Prostate gland (tissue), 2 donors: ENCODE measurements around the gene TUFM.
A peak's percentile ranks its signal among the peaks of the same experiment; 100 is the strongest.

Experiments
- POLR2A ChIP-seq: fragments of 450-650 bp; IDR thresholded peaks from one replicate; pipeline ENCODE4 v1.6.1; 2016; ENCODE audit warnings: antibody characterized with exemption, mild to moderate bottlenecking
- POLR2AphosphoS5 ChIP-seq: sonication (generic); formaldehyde crosslinking; IDR thresholded peaks from one replicate; pipeline ENCODE4 v1.6.1; 2017; ENCODE audit warnings: antibody characterized with exemption
- TF ChIP-seq, protein P1 (sequence below), 4 experiments: fragments of 200-600 bp in 2 of 4; fragments of 450-650 bp in 2 of 4; sonication (generic) in 2 of 4; IDR thresholded peaks; 1 replicate in 3 of 4; 2 replicates in 1 of 4; pipeline ENCODE4 v1.5.1; 2016 to 2019; ENCODE audit warnings: antibody characterized with exemption in 4 of 4, mild to moderate bottlenecking in 2 of 4, moderate library complexity in 2 of 4

DNA sequence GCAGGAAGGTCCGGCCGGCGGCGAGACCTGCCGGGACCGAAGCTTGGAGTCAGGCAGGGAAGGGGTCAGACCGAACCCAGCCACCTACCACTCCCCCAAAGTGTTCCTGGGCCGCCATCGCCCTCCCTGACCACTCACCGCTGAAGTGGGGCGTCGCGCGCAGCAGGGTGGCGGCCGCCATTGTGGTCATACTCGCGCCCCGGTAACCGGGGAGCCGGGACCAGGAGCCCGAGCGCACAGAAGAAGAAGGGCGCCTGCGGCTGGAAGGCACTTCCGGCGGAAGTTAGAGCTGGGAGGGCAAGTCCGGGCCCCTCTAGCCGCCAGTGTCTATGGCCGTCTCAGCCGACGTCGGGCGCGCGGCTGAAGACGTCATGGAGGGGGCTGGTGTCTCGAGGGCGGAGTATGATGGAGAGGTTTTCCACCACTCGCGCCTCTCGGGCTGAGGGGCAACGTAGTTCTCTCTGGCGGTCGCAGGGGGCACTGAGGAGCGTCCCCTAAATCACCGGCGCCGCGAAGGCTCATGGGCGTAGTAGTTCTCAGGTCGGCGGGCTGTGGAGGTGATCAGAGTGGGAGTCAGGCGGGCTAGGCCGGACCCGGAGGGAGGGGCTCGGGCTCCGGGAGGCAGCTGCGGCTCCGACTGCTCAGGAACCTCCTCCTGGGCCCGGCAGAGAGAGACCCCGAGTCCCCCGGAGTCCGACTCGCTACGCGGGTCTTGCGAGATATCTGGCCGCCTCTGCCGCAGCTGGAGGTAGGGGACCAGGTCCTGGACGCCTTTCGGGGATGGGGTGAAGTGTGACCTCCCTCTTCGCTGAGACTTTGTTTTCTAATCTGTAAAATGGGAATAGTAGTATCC, at the start of gene TUFM:
- TF ChIP-seq, protein P1, sequence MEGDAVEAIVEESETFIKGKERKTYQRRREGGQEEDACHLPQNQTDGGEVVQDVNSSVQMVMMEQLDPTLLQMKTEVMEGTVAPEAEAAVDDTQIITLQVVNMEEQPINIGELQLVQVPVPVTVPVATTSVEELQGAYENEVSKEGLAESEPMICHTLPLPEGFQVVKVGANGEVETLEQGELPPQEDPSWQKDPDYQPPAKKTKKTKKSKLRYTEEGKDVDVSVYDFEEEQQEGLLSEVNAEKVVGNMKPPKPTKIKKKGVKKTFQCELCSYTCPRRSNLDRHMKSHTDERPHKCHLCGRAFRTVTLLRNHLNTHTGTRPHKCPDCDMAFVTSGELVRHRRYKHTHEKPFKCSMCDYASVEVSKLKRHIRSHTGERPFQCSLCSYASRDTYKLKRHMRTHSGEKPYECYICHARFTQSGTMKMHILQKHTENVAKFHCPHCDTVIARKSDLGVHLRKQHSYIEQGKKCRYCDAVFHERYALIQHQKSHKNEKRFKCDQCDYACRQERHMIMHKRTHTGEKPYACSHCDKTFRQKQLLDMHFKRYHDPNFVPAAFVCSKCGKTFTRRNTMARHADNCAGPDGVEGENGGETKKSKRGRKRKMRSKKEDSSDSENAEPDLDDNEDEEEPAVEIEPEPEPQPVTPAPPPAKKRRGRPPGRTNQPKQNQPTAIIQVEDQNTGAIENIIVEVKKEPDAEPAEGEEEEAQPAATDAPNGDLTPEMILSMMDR (IDR thresholded peaks at IDR 0.05), result peak; percentile 35 to 83 (median 58)
- TF ChIP-seq POLR2AphosphoS5, result peak; percentile 98
- TF ChIP-seq POLR2A, result peak; percentile 54
